HepG2 (cell line): ENCODE data around the gene TRNP1. TPM values are rescaled to one million over a fixed set of nuclear protein-coding genes. Genes with fewer than 3 reads are reported as not detected.

ENCODE experiments used
- ATAC-seq: fragments of 200-7000 bp; cut with Tn5 transposase; 3 replicates; pipeline ENCODE4 v1.9.1; 2020; ENCODE audit warnings: mild to moderate bottlenecking, moderate library complexity
- BruUV-seq: library from RNA; stranded (reverse); fragments of 400-500 nt; replicated peaks from 2 replicates; lab custom pipeline; 2021; lab: Mats Ljungman, UMichigan
- CTCF ChIA-PET: fragments of 300-600 bp; formaldehyde crosslinking; extraction: SDS; loops from one replicate; lab custom pipeline; 2021; ENCODE audit warnings: low total read pairs, inconsistent platforms, low intra/inter-chr PET ratio; lab: Yijun Ruan, JAX
- POLR2A ChIA-PET: fragments of 350-600 bp; sonication (Branson Sonifier 250); formaldehyde crosslinking; loops from one replicate; lab custom pipeline; 2020; ENCODE audit warnings: antibody characterized with exemption, inconsistent platforms; lab: Yijun Ruan, JAX
- DNase-seq: peaks from one replicate; pipeline ENCODE4 v3.0.0-alpha.2; 2015; ENCODE audit warnings: low spot score
- FAIRE-seq: peaks from 3 replicates; lab custom pipeline; 2011; peaks lifted over from hg19 to GRCh38; lab: Jason Lieb, UNC
- H2AFZ ChIP-seq: one replicate; pipeline ENCODE4 v1.6.1; 2011; ENCODE audit warnings: low read length, inconsistent platforms
- H3K27ac ChIP-seq: fragments of 300-600 bp; 3 replicates; pipeline ENCODE4 v1.8.0; 2011; ENCODE audit warnings: mixed run types, mild to moderate bottlenecking, mixed read lengths, low read length, inconsistent platforms; ENCODE audit not compliant: insufficient read depth; ENCODE audit errors: extremely low read length
- H3K27me3 ChIP-seq, 2 experiments: fragments of 200-600 bp in 1 of 2; 2 replicates in 1 of 2; 3 replicates in 1 of 2; pipeline versions ENCODE4 v1.6.0 to v1.8.0; 2011; ENCODE audit warnings: low read length in 2 of 2, mild to moderate bottlenecking in 2 of 2, moderate library complexity in 2 of 2, inconsistent platforms in 1 of 2; ENCODE audit not compliant: insufficient read depth in 2 of 2, control insufficient read depth in 1 of 2
- H3K36me3 ChIP-seq, 2 experiments: fragments of 200-600 bp in 1 of 2; replicated peaks in 1 of 2; 2 replicates in 1 of 2; 3 replicates in 1 of 2; pipeline versions ENCODE4 v1.5.1 to v1.8.0; 2011; ENCODE audit warnings: low read length in 2 of 2, inconsistent platforms in 1 of 2; ENCODE audit not compliant: insufficient read depth in 2 of 2, control insufficient read depth in 1 of 2
- H3K4me1 ChIP-seq: 2 replicates; pipeline ENCODE4 v1.5.1; 2012; ENCODE audit warnings: low read length, inconsistent platforms; ENCODE audit not compliant: insufficient read depth
- H3K4me2 ChIP-seq: 2 replicates; pipeline ENCODE4 v1.6.0; 2011; ENCODE audit warnings: low read depth, low read length, inconsistent platforms
- H3K4me3 ChIP-seq, 3 experiments: fragments of 200-600 bp in 1 of 3; sonication (generic), shearing (Covaris generic) in 1 of 3; replicated peaks in 1 of 3; 2 replicates each; pipeline ENCODE4 v1.5.1; 2011 to 2016; ENCODE audit warnings: low read length in 3 of 3, inconsistent platforms in 2 of 3, low read depth in 2 of 3, mild to moderate bottlenecking in 2 of 3, control low read depth in 1 of 3, mixed read lengths in 1 of 3; ENCODE audit not compliant: insufficient read depth in 1 of 3
- H3K79me2 ChIP-seq: one replicate; pipeline ENCODE4 v1.6.1; 2011; ENCODE audit warnings: low read length, inconsistent platforms; ENCODE audit not compliant: insufficient read depth
- H3K9ac ChIP-seq: 2 replicates; pipeline ENCODE4 v1.6.0; 2011; ENCODE audit warnings: mild to moderate bottlenecking, low read depth, low read length, inconsistent platforms; ENCODE audit not compliant: insufficient read depth
- H3K9me3 ChIP-seq: 2 replicates; pipeline ENCODE4 v1.5.1; 2012; ENCODE audit warnings: mild to moderate bottlenecking, low read length
- H4K20me1 ChIP-seq: 2 replicates; pipeline ENCODE4 v1.6.0; 2011; ENCODE audit warnings: inconsistent platforms, mild to moderate bottlenecking, low read length, moderate library complexity; ENCODE audit not compliant: insufficient read depth
- GATAD1 ChIP-seq: IDR thresholded peaks from 2 replicates; pipeline ENCODE4 v1.6.1; 2016; ENCODE audit warnings: missing genetic modification reagents, missing compliant biosample characterization
- HNRNPL ChIP-seq: fragments of 200-400 bp; formaldehyde crosslinking; IDR thresholded peaks from 2 replicates; pipeline ENCODE4 v1.6.1; 2017; ENCODE audit warnings: mild to moderate bottlenecking, low read depth, low read length
- KLF16 ChIP-seq, 2 experiments: sonication (generic) in 1 of 2; formaldehyde crosslinking in 1 of 2; IDR thresholded peaks; 2 replicates each; pipeline versions ENCODE4 v1.6.1 to v1.8.0; 2016 to 2023; ENCODE audit warnings: missing genetic modification reagents in 2 of 2, missing compliant biosample characterization in 1 of 2
- MEF2D ChIP-seq: sonication (generic); formaldehyde crosslinking; IDR thresholded peaks from 2 replicates; pipeline ENCODE4 v1.5.1; 2020; ENCODE audit warnings: mild to moderate bottlenecking, missing genetic modification reagents
- PAWR ChIP-seq: sonication (generic); formaldehyde crosslinking; IDR thresholded peaks from 2 replicates; pipeline ENCODE4 v1.4.0; 2020; ENCODE audit warnings: missing genetic modification reagents, mild to moderate bottlenecking, borderline replicate concordance
- SALL1 ChIP-seq: sonication (generic); formaldehyde crosslinking; IDR thresholded peaks from 2 replicates; pipeline ENCODE4 v1.8.0; 2022; ENCODE audit warnings: mild to moderate bottlenecking, missing genetic modification reagents
- TBX2 ChIP-seq: sonication (generic); formaldehyde crosslinking; IDR thresholded peaks from 2 replicates; pipeline ENCODE4 v1.5.0; 2020; ENCODE audit warnings: missing genetic modification reagents, mild to moderate bottlenecking, borderline replicate concordance
- THAP11 ChIP-seq: IDR thresholded peaks from 2 replicates; pipeline ENCODE4 v1.6.1; 2016; ENCODE audit warnings: missing biosample characterization, missing genetic modification reagents
- ZBTB38 ChIP-seq: sonication (generic); formaldehyde crosslinking; IDR thresholded peaks from 2 replicates; pipeline ENCODE4 v1.5.1; 2020; ENCODE audit warnings: mild to moderate bottlenecking, missing genetic modification reagents
- ZNF263 ChIP-seq: sonication (generic); formaldehyde crosslinking; IDR thresholded peaks from 2 replicates; pipeline ENCODE4 v1.4.0; 2020; ENCODE audit warnings: missing genetic modification reagents
- ZNF563 ChIP-seq: sonication (generic); formaldehyde crosslinking; IDR thresholded peaks from 2 replicates; pipeline ENCODE4 v1.8.0; 2022; ENCODE audit warnings: mild to moderate bottlenecking, moderate library complexity, missing genetic modification reagents
- ZNF670 ChIP-seq: sonication (generic); formaldehyde crosslinking; IDR thresholded peaks from 2 replicates; pipeline ENCODE4 v1.8.0; 2022; ENCODE audit warnings: mild to moderate bottlenecking, missing genetic modification reagents, borderline replicate concordance
- ZNF747 ChIP-seq: sonication (generic); formaldehyde crosslinking; IDR thresholded peaks from 2 replicates; pipeline ENCODE4 v1.8.1; 2023; ENCODE audit warnings: missing genetic modification reagents, mild to moderate bottlenecking, borderline replicate concordance
- ZNF766 ChIP-seq: sonication (generic); formaldehyde crosslinking; IDR thresholded peaks from 2 replicates; pipeline ENCODE4 v1.5.0; 2020; ENCODE audit warnings: missing genetic modification reagents, borderline replicate concordance
- ZNF777 ChIP-seq: sonication (generic); formaldehyde crosslinking; IDR thresholded peaks from 2 replicates; pipeline ENCODE4 v1.4.0; 2020; ENCODE audit warnings: missing genetic modification reagents
- WGBS: methylation state at CpG from one replicate; pipeline ENCODE4 v1.1.6; 2017; ENCODE audit warnings: low lambda C conversion rate; 5-methylcytosine and 5-hydroxymethylcytosine counted together
- in situ Hi-C: cut with HindIII; loops from 2 replicates; pipeline ENCODE4 v1.10.0; 2017; ENCODE audit warnings: low pct_unique_long_range_greater_than_20kb; ENCODE audit not compliant: extremely low pct_ligation_motif_present
- intact Hi-C: fragments of 100-400 bp; cut with micrococcal nuclease; formaldehyde crosslinking; loops from one replicate; pipeline ENCODE4 v1.10.0; 2022; ENCODE audit not compliant: unreplicated experiment
- polyA plus RNA-seq, 8 experiments: library from polyadenylated mRNA; depleted of rRNA in 3 of 8; stranded (reverse) in 7 of 8; unstranded in 1 of 8; fragments of >200 nt; fragmentation: Illumina TruSeq in 4 of 8; extraction: Trizol in 4 of 8; gene quantifications; 2 replicates each; pipeline versions ENCODE4 v1.2.1 to v1.2.3, GENCODE V29; 2011 to 2016; ENCODE audit warnings: low read depth in 4 of 8, missing spikeins in 1 of 8, mixed read lengths in 1 of 8; ENCODE audit not compliant: insufficient read depth in 1 of 8
- total RNA-seq, 5 experiments: library from RNA; depleted of rRNA; stranded (reverse); fragments of >200 nt; fragmentation: Illumina TruSeq; extraction: Trizol; gene quantifications; 2 replicates each; pipeline ENCODE4 v1.2.3, GENCODE V29; 2016; ENCODE audit warnings: low read depth in 1 of 5
- TF ChIP-seq, protein P1 (sequence below): sonication (generic); formaldehyde crosslinking; IDR thresholded peaks from 2 replicates; pipeline ENCODE4 v1.4.0; 2020; ENCODE audit warnings: mild to moderate bottlenecking, missing genetic modification reagents

Gene TRNP1
- total and polyA plus RNA-seq, 2 of the 13 experiments (the other 11 are each of a cell fraction or from before 2014, with no cell fraction given) = 42.0 to 158 TPM

DNA sequence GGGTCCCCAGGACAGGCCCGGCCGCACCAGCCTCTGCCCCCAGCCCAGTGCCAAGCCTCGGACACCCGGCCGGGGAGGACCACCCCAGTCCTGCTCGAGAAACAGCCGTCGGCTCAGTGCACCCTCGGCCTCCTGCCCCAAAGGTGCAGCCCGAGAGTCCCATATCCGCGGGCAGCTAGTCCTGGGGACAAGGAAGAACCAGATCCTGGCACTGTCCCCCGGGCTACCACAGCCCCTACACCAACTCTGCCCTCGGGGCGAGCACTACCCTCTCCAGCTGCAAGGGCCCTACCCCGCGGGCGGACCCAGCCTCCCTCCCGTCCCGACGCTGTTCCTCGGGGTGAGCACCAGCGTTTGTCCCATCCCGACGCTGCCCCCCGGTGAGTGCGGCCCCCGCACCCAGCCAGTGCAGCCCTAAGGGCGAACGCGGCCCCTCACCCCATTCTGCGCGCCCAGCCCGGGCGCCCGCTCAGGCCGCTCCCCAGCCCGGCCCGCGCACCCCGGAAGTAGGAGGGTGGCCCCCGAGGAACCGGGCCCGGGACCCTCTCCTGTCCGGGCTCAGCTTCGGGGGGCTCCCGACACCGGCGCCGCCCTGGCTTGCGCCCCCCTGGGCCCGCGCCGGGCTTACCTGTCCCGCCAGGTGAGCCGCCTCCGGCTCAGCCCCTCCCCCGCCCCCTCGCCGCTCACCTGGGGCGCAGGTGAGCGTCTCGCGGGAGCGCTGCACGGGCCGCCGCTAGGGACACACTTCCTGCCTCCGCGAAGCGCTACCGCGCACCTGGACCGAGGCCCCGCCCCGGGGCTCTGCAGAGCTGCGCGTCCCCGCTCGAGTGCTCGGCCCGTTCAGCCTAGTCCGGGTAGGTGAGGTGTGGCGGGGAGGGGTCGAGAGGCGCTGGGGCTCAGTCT lies 33.5 kb upstream of the TRNP1 start, which contains the start of gene KDF1:
Gene KDF1 (minus strand): TSS at position 747 of the 903 bp plus-strand sequence. CDS start 8,088 bp downstream, outside the sequence.
- H3K27me3 ChIP-seq = no peaks in the 10 kb centered on the region; a peak in 1 of 5 replicates
- no TSS peak for BruUV-seq
- ChIA-PET CTCF (no interaction called here), POLR2A (interaction anchor here (1.0 to 5.3 kb wide), 8 partner anchors 10 to 70 kb away, joined by 3 to 63 read pairs (median 6); partner anchors contain the start of genes GPATCH3, GPN2, NR0B2 and TRNP1)
- H3K79me2 ChIP-seq = no peaks in the 10 kb centered on the region
- ATAC-seq = peak; percentile 76
- H2AFZ ChIP-seq = no peak within 1 kb of the TSS
- H3K4me3 ChIP-seq = peak within 1 kb of the TSS; percentile 82 to 93 (median 88)
- DNase-seq = no peak
- peaks cover 66% of the 10 kb centered on the region for H3K4me1 ChIP-seq
- H3K4me2 ChIP-seq = peak within 1 kb of the TSS; percentile 76
- peak within 1 kb of the TSS; percentile 6 for H3K27ac ChIP-seq
- H3K9ac ChIP-seq = peak within 1 kb of the TSS; percentile 79
- H3K9me3 ChIP-seq = no peaks in the 10 kb centered on the region
- in situ Hi-C loops = loop anchor here (5.0 kb wide), 1 partner anchor 37 kb away; no protein-coding TSS in a partner anchor
- no peaks in the 10 kb centered on the region for H4K20me1 ChIP-seq
- no peaks in the 10 kb centered on the region for H3K36me3 ChIP-seq
- no peak for FAIRE-seq
- WGBS = 0% methylated on average over 2 of the region's 86 CpGs
- intact Hi-C loops = loop anchor here (10.0 kb wide), 2 partner anchors 85 to 135 kb away; no protein-coding TSS in a partner anchor
- TF ChIP-seq ZBTB38 (CRISPR knock-in tag) (peak; percentile 43; the same call in 1 of the 2 replicates), TBX2 (peak; percentile 76), ZNF563 (CRISPR knock-in tag) (peak; percentile 53; the same call in 1 of the 2 replicates), ZNF766 (CRISPR knock-in tag) (0 out of 2 replicates have a peak, but pooled peaks have one; percentile 38), ZNF263 (CRISPR knock-in tag) (0 out of 2 replicates have a peak, but pooled peaks have one; percentile 23), KLF16 (CRISPR knock-in tag; IDR thresholded peaks at IDR 0.05) (peak in 1 of 2 experiments; percentile 54; a peak in 1 of 4 replicates), GATAD1 (CRISPR knock-in tag) (peak; percentile 76), PAWR (CRISPR knock-in tag) (no peak), MEF2D (CRISPR knock-in tag) (0 out of 2 replicates have a peak, but pooled peaks have one; percentile 43), SALL1 (CRISPR knock-in tag) (peak; percentile 72), THAP11 (CRISPR knock-in tag) (peak; percentile 76), ZNF777 (CRISPR knock-in tag) (peak; percentile 77), HNRNPL (peak; percentile 59; the same call in 1 of the 2 replicates), ZNF747 (CRISPR knock-in tag) (peak; percentile 75; the same call in 1 of the 2 replicates), ZNF670 (CRISPR knock-in tag) (0 out of 2 replicates have a peak, but pooled peaks have one; percentile 49)
- TF ChIP-seq, protein P1, sequence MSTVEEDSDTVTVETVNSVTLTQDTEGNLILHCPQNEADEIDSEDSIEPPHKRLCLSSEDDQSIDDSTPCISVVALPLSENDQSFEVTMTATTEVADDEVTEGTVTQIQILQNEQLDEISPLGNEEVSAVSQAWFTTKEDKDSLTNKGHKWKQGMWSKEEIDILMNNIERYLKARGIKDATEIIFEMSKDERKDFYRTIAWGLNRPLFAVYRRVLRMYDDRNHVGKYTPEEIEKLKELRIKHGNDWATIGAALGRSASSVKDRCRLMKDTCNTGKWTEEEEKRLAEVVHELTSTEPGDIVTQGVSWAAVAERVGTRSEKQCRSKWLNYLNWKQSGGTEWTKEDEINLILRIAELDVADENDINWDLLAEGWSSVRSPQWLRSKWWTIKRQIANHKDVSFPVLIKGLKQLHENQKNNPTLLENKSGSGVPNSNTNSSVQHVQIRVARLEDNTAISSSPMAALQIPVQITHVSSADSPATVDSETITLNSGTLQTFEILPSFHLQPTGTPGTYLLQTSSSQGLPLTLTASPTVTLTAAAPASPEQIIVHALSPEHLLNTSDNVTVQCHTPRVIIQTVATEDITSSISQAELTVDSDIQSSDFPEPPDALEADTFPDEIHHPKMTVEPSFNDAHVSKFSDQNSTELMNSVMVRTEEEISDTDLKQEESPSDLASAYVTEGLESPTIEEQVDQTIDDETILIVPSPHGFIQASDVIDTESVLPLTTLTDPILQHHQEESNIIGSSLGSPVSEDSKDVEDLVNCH (CRISPR knock-in tag) = no peak
